HS-27A (cell line): Measurements from ENCODE around the gene HOXB4.

Experiments used
- DNase-seq: peaks from one replicate; pipeline ENCODE4 v3.0.0-alpha.2; 2012; ENCODE audit warnings: low read depth, missing footprints

HOXB4 gene

GRCh38 chr17:48528936-48529682 is 49.0 kb downstream of the HOXB4 start:
- DNase-seq = no peak

GRCh38 chr17:48528153-48528935 is 49.8 kb downstream of the HOXB4 start:
- no peak for DNase-seq

- DNase-seq = no peak
Observed at GRCh38 chr17:48527547-48527932, 50.6 kb downstream of the HOXB4 start.

GRCh38 chr17:48526608-48527546 is 51.3 kb downstream of the HOXB4 start:
- no peak for DNase-seq
